ENCODE results near the gene EXOC4. TPM values are rescaled to one million over a fixed set of nuclear protein-coding genes. Genes with fewer than 3 reads are reported as not detected.
"Not testable (repeated sequence)": the region's sequence is repeated elsewhere in the genome, so short reads cannot be mapped to it uniquely, and the experiment has no call there.

EXOC4 gene
- total RNA-seq, 2 donors from 2014 or later, result 48.9 to 102 TPM

- intact Hi-C loops (cut with DNase I), result no loop called here
Observed at GRCh38 chr7:133904776-133905175, 651.9 kb downstream of the EXOC4 start.

GRCh38 chr7:133906553-133906952 lies 653.7 kb downstream of the EXOC4 start:
- intact Hi-C loops (cut with DNase I); H3K4me3 ChIP-seq; H3K36me3 ChIP-seq; DNase-seq (ENCODE audit: low spot score); H3K27me3 ChIP-seq (replicated peaks; ENCODE audit: insufficient read depth); H3K4me1 ChIP-seq (replicated peaks); H3K9me3 ChIP-seq; H3K27ac ChIP-seq: not testable (repeated sequence)
- WGBS, result 93% methylated on average over 18 of the region's 18 CpGs

More at GRCh38 chr7:133904776-133905175, 651.9 kb downstream of the EXOC4 start:
- Histone ChIP-seq H3K27ac (no peak overlapping the region), H3K9me3 (no peaks in the 10 kb centered on the region), H3K4me3 (no peak overlapping the region), H3K36me3 (no peaks in the 10 kb centered on the region), H3K4me1 (replicated peaks) (no peaks in the 10 kb centered on the region), H3K27me3 (replicated peaks; ENCODE audit: insufficient read depth) (no peaks in the 10 kb centered on the region)
- DNase-seq (ENCODE audit: low spot score), result no peak
- no peak for TF ChIP-seq CTCF (IDR thresholded peaks at IDR 0.05)
- no peak for TF ChIP-seq POLR2A (IDR thresholded peaks at IDR 0.05)
- no peak for TF ChIP-seq POLR2AphosphoS5 (IDR thresholded peaks at IDR 0.05)
- 60% methylated on average over 4 of the region's 4 CpGs for WGBS

- H3K4me3 ChIP-seq, result no peak overlapping the region
- no peak for TF ChIP-seq CTCF (IDR thresholded peaks at IDR 0.05)
- no peak for TF ChIP-seq POLR2A (IDR thresholded peaks at IDR 0.05)
- no peak for TF ChIP-seq POLR2AphosphoS5 (IDR thresholded peaks at IDR 0.05)
- WGBS, result 93% methylated on average over 4 of the region's 4 CpGs
- no peaks in the 10 kb centered on the region for H3K9me3 ChIP-seq
- H3K27ac ChIP-seq, result no peak overlapping the region
- intact Hi-C loops (cut with DNase I), result no loop called here
- no peaks in the 10 kb centered on the region for H3K36me3 ChIP-seq
- no peaks in the 10 kb centered on the region for H3K4me1 ChIP-seq (replicated peaks)
- DNase-seq (ENCODE audit: low spot score), result no peak
- no peaks in the 10 kb centered on the region for H3K27me3 ChIP-seq (replicated peaks; ENCODE audit: insufficient read depth)
Observed at GRCh38 chr7:133910761-133911160, 657.9 kb downstream of the EXOC4 start.

GRCh38 chr7:133911724-133912123 lies 658.8 kb downstream of the EXOC4 start:
- no peak overlapping the region for H3K4me3 ChIP-seq
- H3K4me1 ChIP-seq (replicated peaks), result no peaks in the 10 kb centered on the region
- no peak overlapping the region for H3K27ac ChIP-seq
- H3K9me3 ChIP-seq, result no peaks in the 10 kb centered on the region
- H3K27me3 ChIP-seq (replicated peaks; ENCODE audit: insufficient read depth), result no peaks in the 10 kb centered on the region
- 88% methylated on average over 2 of the region's 2 CpGs for WGBS
- H3K36me3 ChIP-seq, result no peaks in the 10 kb centered on the region
- TF ChIP-seq CTCF (IDR thresholded peaks at IDR 0.05) (no peak), POLR2A (IDR thresholded peaks at IDR 0.05) (no peak), POLR2AphosphoS5 (IDR thresholded peaks at IDR 0.05) (no peak)
- DNase-seq (ENCODE audit: low spot score), result no peak
- intact Hi-C loops (cut with DNase I), result no loop called here

GRCh38 chr7:133912916-133913697 lies 660.2 kb downstream of the EXOC4 start:
- intact Hi-C loops (cut with DNase I), result no loop called here
- H3K27me3 ChIP-seq (replicated peaks; ENCODE audit: insufficient read depth), result no peaks in the 10 kb centered on the region
- 85% methylated on average over 2 of the region's 2 CpGs for WGBS
- no peak overlapping the region for H3K27ac ChIP-seq
- H3K4me3 ChIP-seq, result no peak overlapping the region
- H3K4me1 ChIP-seq (replicated peaks), result no peaks in the 10 kb centered on the region
- TF ChIP-seq CTCF (IDR thresholded peaks at IDR 0.05) (no peak), POLR2A (IDR thresholded peaks at IDR 0.05) (no peak), POLR2AphosphoS5 (IDR thresholded peaks at IDR 0.05) (no peak)
- H3K9me3 ChIP-seq, result no peaks in the 10 kb centered on the region
- no peak for DNase-seq (ENCODE audit: low spot score)
- no peaks in the 10 kb centered on the region for H3K36me3 ChIP-seq
